ENCODE measurements around the gene THSD7B. TPM values are rescaled to one million over a fixed set of nuclear protein-coding genes. Genes with fewer than 3 reads are reported as not detected.

The THSD7B gene
- polyA plus RNA-seq, 6 donors from 2014 or later, result 0.09 TPM; not detected in 5

DNA sequence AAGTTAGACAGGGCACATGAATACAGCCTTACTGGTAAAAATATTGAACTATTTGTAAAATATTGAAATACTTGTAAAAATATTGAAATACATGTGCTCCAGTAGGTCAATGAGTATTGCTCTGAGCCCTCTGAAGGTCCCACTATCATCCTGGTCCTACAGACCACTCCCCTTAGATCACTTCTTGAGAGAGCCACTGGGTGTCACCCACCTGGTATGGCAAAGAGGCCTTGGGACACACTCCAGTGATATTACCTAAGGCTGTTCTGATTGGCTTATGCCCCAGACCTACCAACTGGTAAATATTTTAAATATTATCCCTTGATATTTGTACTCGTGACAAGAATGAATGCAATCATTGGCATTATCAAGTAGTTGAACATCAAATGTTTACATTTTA lies 5.0 kb downstream of the THSD7B start:
- Mint-ChIP-seq H3K27ac (no peak overlapping the region), H3K9me3 (peaks cover 0 to 7% (median 2%) of the 10 kb centered on the region in 7 donors)

GRCh38 chr2:136777391-136777790 lies 12.0 kb downstream of the THSD7B start:
- H3K36me3 Mint-ChIP-seq, result no peaks in the 10 kb centered on the region
- H3K9me3 Mint-ChIP-seq, result peaks cover 0 to 4% (median 0%) of the 10 kb centered on the region in 7 donors
- DNase-seq (no peak), ATAC-seq (ENCODE audit: low read depth in 2 of 2) (no peak)
- H3K27ac Mint-ChIP-seq, result no peak overlapping the region
- H3K4me1 Mint-ChIP-seq, result no peaks in the 10 kb centered on the region
- H3K27me3 Mint-ChIP-seq, result peaks cover 8 to 30% (median 11%) of the 10 kb centered on the region in 3 donors
- H3K4me3 Mint-ChIP-seq, result no peak overlapping the region

More for the DNA sequence above, 5.0 kb downstream of the THSD7B start:
- Mint-ChIP-seq H3K4me3 (no peak overlapping the region), H3K36me3 (peaks cover 0 to 7% of the 10 kb centered on the region in 2 donors), H3K27me3 (peaks cover 26 to 37% (median 35%) of the 10 kb centered on the region in 3 donors), H3K4me1 (peaks cover 0 to 2% (median 0%) of the 10 kb centered on the region in 3 donors)
- no peak for DNase-seq
- no peak for ATAC-seq (ENCODE audit: low read depth in 2 of 2)

DNA sequence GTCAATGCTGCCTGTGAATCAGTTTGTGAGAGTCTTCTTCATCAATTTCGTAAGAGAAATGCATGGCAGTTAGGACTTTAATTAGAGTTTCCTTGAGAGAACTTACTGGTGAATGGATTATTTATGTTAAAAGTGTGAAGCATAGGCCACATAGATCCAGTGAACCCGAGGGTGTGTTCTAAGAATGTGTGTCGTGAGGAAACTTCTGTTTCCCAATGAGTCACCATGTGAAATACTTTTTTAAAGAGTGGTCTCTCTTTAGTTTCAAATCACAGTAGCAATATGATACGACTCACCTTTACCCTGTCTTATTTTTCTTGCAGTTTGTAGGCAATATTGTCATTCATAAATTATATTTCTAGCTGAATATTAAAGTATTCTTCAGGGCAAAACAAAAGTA lies 18.5 kb downstream of the THSD7B start:
- H3K36me3 Mint-ChIP-seq, result no peaks in the 10 kb centered on the region
- H3K27me3 Mint-ChIP-seq, result peaks cover 8 to 21% (median 8%) of the 10 kb centered on the region in 3 donors
- no peak for ATAC-seq (ENCODE audit: low read depth in 2 of 2)
- no peak overlapping the region for H3K4me3 Mint-ChIP-seq
- H3K4me1 Mint-ChIP-seq, result no peaks in the 10 kb centered on the region
- peaks cover 0 to 4% (median 0%) of the 10 kb centered on the region in 7 donors for H3K9me3 Mint-ChIP-seq
- no peak for DNase-seq
- H3K27ac Mint-ChIP-seq, result no peak overlapping the region

DNA sequence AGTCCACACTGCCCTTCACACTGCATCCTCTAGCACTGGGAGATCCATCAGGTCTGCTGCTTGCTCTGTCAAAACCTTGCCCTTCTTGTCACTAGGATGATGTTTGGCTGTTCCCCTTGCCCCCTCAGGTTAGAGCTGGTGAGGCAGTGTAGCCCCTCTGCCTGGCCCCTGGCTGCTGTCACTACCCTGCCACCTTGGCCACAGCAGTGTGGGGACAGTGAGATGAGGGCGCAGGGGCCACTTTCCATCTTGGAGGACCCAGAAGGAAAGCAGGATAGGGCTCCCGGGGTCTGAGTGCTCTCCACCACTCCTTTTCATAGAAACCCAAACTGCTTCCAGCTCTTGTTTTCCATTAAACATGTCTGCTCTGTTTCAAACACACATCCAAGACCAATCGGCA lies 19.9 kb downstream of the THSD7B start:
- H3K36me3 Mint-ChIP-seq, result no peaks in the 10 kb centered on the region
- ATAC-seq (ENCODE audit: low read depth in 2 of 2) (no peak), DNase-seq (no peak)
- no peaks in the 10 kb centered on the region for H3K4me1 Mint-ChIP-seq
- H3K4me3 Mint-ChIP-seq, result no peak overlapping the region
- H3K27ac Mint-ChIP-seq, result no peak overlapping the region
- H3K9me3 Mint-ChIP-seq, result peaks cover 0 to 4% (median 0%) of the 10 kb centered on the region in 7 donors
- H3K27me3 Mint-ChIP-seq, result peaks cover 8 to 28% (median 8%) of the 10 kb centered on the region in 3 donors

- no peak for DNase-seq
- H3K4me3 Mint-ChIP-seq, result no peak overlapping the region
- H3K4me1 Mint-ChIP-seq, result no peaks in the 10 kb centered on the region
- H3K27ac Mint-ChIP-seq, result no peak overlapping the region
- ATAC-seq (ENCODE audit: low read depth in 2 of 2), result no peak
- H3K36me3 Mint-ChIP-seq, result no peaks in the 10 kb centered on the region
- H3K9me3 Mint-ChIP-seq, result peaks cover 0 to 6% (median 0%) of the 10 kb centered on the region in 7 donors
- H3K27me3 Mint-ChIP-seq, result peaks cover 8 to 28% (median 10%) of the 10 kb centered on the region in 3 donors
These were observed 22.6 kb downstream of the THSD7B start for GRCh38 chr2:136787970-136788369.

GRCh38 chr2:136796339-136796738 lies 31.0 kb downstream of the THSD7B start:
- peaks cover 0 to 7% (median under 1%) of the 10 kb centered on the region in 7 donors for H3K9me3 Mint-ChIP-seq
- no peaks in the 10 kb centered on the region for H3K4me1 Mint-ChIP-seq
- H3K36me3 Mint-ChIP-seq, result no peaks in the 10 kb centered on the region
- H3K27me3 Mint-ChIP-seq, result peaks cover 0 to 8% (median 8%) of the 10 kb centered on the region in 3 donors
- DNase-seq, result no peak
- H3K4me3 Mint-ChIP-seq, result no peak overlapping the region
- no peak overlapping the region for H3K27ac Mint-ChIP-seq
- no peak for ATAC-seq (ENCODE audit: low read depth in 2 of 2)

DNA sequence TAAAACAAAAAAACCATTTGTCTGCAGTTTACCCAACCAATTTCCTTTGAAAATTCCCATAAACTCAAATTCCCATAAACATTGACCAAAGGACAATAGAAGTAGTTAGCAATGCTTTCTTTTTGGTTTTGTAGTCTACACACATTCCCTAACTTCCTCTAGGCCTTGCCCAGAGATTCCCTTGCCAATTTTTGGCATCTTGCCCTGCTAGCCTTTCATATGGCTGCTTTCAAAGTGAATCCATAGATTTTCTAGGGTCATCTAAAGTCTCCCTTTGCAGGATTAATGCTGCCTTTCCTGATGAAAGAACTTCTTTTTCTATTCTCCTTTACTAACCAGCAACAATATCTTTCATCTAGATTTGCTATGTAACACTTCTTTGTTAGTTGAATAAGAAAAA lies 33.4 kb downstream of the THSD7B start:
- Mint-ChIP-seq H3K36me3 (no peaks in the 10 kb centered on the region), H3K4me1 (no peaks in the 10 kb centered on the region), H3K9me3 (peaks cover 0 to 7% (median 2%) of the 10 kb centered on the region in 7 donors), H3K27me3 (peaks cover 0 to 14% (median 0%) of the 10 kb centered on the region in 3 donors), H3K27ac (no peak overlapping the region), H3K4me3 (no peak overlapping the region)
- DNase-seq (no peak), ATAC-seq (ENCODE audit: low read depth in 2 of 2) (no peak)

DNA sequence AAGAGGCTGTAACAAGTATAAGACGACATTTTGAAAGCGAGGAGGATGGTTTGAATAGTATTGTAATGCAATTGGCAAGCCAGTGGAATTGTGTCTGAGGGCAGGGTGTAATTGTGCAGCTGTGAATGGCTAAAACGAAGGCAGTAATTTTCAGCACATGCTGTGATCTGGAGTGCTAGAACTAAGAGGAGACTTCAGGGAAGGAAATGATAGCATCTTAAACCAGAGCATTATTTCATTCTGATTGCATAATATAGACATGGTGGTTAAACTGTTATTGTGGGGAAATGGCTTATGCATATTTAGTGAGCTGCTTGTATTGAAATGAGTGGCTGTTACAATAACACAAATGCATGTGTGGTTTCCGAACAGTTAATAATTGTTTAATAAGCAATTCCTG lies 36.3 kb downstream of the THSD7B start:
- no peak for DNase-seq
- H3K4me3 Mint-ChIP-seq, result no peak overlapping the region

GRCh38 chr2:136809998-136810397 lies 44.7 kb downstream of the THSD7B start:
- H3K27ac Mint-ChIP-seq, result peak overlapping the region in 1 of 6 donors; percentile 23
- peaks cover 2 to 7% (median 4%) of the 10 kb centered on the region in 7 donors for H3K9me3 Mint-ChIP-seq

More for the DNA sequence above, 36.3 kb downstream of the THSD7B start:
- no peak for ATAC-seq (ENCODE audit: low read depth in 2 of 2)
- Mint-ChIP-seq H3K27ac (no peak overlapping the region), H3K4me1 (no peaks in the 10 kb centered on the region), H3K27me3 (peaks cover 0 to 14% (median 1%) of the 10 kb centered on the region in 3 donors), H3K36me3 (no peaks in the 10 kb centered on the region), H3K9me3 (peaks cover 1 to 7% (median 2%) of the 10 kb centered on the region in 7 donors)

GRCh38 chr2:136818839-136819238 lies 53.5 kb downstream of the THSD7B start:
- no peaks in the 10 kb centered on the region for H3K36me3 Mint-ChIP-seq
- DNase-seq (no peak), ATAC-seq (ENCODE audit: low read depth in 2 of 2) (no peak)
- H3K27ac Mint-ChIP-seq, result no peak overlapping the region
- peaks cover 0 to 5% (median 0%) of the 10 kb centered on the region in 7 donors for H3K9me3 Mint-ChIP-seq
- no peak overlapping the region for H3K4me3 Mint-ChIP-seq
- no peaks in the 10 kb centered on the region for H3K4me1 Mint-ChIP-seq
- H3K27me3 Mint-ChIP-seq, result peaks cover 0 to 8% (median 6%) of the 10 kb centered on the region in 3 donors

More at GRCh38 chr2:136809998-136810397, 44.7 kb downstream of the THSD7B start:
- Mint-ChIP-seq H3K36me3 (no peaks in the 10 kb centered on the region), H3K4me3 (no peak overlapping the region), H3K4me1 (no peaks in the 10 kb centered on the region), H3K27me3 (peaks cover 0 to 5% (median 3%) of the 10 kb centered on the region in 3 donors)
- no peak for ATAC-seq (ENCODE audit: low read depth in 2 of 2)
- DNase-seq, result no peak

- H3K36me3 Mint-ChIP-seq, result no peaks in the 10 kb centered on the region
- ATAC-seq (ENCODE audit: low read depth in 2 of 2) (no peak), DNase-seq (no peak)
- no peaks in the 10 kb centered on the region for H3K4me1 Mint-ChIP-seq
- H3K27ac Mint-ChIP-seq, result no peak overlapping the region
- H3K4me3 Mint-ChIP-seq, result no peak overlapping the region
- peaks cover 0 to 5% (median 0%) of the 10 kb centered on the region in 7 donors for H3K9me3 Mint-ChIP-seq
- H3K27me3 Mint-ChIP-seq, result peaks cover 0 to 11% (median 6%) of the 10 kb centered on the region in 3 donors
These were observed 57.9 kb downstream of the THSD7B start for GRCh38 chr2:136823291-136823690.

- Mint-ChIP-seq H3K27me3 (peaks cover 0 to 5% (median 4%) of the 10 kb centered on the region in 3 donors), H3K27ac (no peak overlapping the region), H3K4me1 (no peaks in the 10 kb centered on the region), H3K36me3 (no peaks in the 10 kb centered on the region), H3K9me3 (peaks cover 0 to 7% (median 3%) of the 10 kb centered on the region in 7 donors), H3K4me3 (no peak overlapping the region)
- DNase-seq, result no peak
- ATAC-seq (ENCODE audit: low read depth in 2 of 2), result no peak
These were observed 62.8 kb downstream of the THSD7B start for GRCh38 chr2:136828162-136828561.

DNA sequence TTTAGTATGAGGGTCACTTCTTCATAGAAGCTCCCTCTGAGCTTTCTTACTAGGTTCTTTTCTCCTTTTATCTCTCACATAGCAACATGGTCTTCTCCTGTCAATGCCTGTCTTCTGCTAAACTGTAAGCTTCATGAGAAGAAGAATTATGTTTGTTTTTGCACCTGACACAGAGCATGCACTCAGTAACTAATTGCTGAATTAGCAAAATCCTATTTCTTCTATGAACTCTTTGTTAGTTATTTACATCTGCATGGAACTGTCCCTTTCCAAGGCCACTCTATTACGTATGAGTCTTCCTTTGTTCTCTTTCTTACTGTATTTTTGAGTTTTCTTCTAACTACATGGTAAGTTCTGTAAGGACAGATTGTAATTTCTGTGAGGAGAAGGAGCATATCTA lies 63.4 kb downstream of the THSD7B start:
- Mint-ChIP-seq H3K36me3 (no peaks in the 10 kb centered on the region), H3K4me3 (no peak overlapping the region), H3K4me1 (no peaks in the 10 kb centered on the region), H3K9me3 (peaks cover 0 to 7% (median 3%) of the 10 kb centered on the region in 7 donors), H3K27me3 (peaks cover 0 to 5% (median 4%) of the 10 kb centered on the region in 3 donors), H3K27ac (no peak overlapping the region)
- DNase-seq (no peak), ATAC-seq (ENCODE audit: low read depth in 2 of 2) (no peak)

- no peaks in the 10 kb centered on the region for H3K4me1 Mint-ChIP-seq
- H3K27me3 Mint-ChIP-seq, result peaks cover 0 to 3% (median 3%) of the 10 kb centered on the region in 3 donors
- H3K4me3 Mint-ChIP-seq, result no peak overlapping the region
- H3K27ac Mint-ChIP-seq, result no peak overlapping the region
- H3K36me3 Mint-ChIP-seq, result no peaks in the 10 kb centered on the region
- DNase-seq, result no peak
- no peak for ATAC-seq (ENCODE audit: low read depth in 2 of 2)
- H3K9me3 Mint-ChIP-seq, result peaks cover 0 to 5% (median 3%) of the 10 kb centered on the region in 7 donors
These were observed 79.2 kb downstream of the THSD7B start for GRCh38 chr2:136844546-136844945.
